ENCODE results near the gene PLXNA2.

The PLXNA2 gene

DNA sequence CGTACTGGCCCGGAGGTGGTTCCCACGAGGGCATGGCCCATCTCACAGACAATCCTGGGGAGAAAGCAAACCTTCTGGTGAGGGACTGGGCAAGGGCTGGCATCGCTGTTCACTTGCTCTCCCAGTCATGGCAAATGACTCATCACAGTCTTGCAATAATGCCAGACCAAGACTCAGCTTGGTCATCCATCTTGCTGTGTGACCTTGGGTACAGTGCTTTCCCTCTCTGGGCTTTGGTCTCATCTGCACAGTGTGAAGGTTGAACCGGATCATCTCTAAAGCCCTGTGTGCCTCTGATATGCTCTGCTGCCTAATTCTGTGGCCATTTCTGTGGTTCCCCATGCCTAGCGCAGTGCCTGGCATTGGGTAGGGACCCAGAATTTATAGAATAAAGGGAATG, 189.7 kb downstream of the PLXNA2 start:
- ATAC-seq, result no peak
- no peak for TF ChIP-seq CSDC2 (CRISPR knock-in tag; IDR thresholded peaks at IDR 0.05)
- no peak for TF ChIP-seq PATZ1 (CRISPR knock-in tag; IDR thresholded peaks at IDR 0.05; ENCODE audit: borderline replicate concordance)
- TF ChIP-seq ISL1 (CRISPR knock-in tag; IDR thresholded peaks at IDR 0.05), result no peak
- no peak for TF ChIP-seq TCF4 (CRISPR knock-in tag; IDR thresholded peaks at IDR 0.05; ENCODE audit: borderline replicate concordance)

DNA sequence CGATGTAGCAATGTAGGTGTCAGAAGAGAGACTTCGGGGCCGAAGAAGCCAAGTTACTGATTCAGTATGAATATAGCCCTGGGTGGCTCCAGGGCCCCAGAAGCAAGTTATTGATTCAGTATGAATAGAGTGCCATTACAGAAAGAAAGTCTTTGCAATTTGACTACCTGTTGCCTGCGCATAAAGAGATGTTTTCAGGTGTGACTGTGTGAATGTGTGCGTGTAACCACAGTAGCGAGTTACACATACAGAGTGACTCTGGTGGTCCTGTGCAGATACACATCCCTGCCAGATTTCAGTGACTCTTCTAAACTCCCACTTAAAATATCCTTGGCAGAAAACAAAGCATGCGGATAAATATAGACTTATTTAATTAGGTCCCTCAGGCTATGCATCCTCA, 190.5 kb downstream of the PLXNA2 start:
- TF ChIP-seq ZC3H10 (CRISPR knock-in tag; IDR thresholded peaks at IDR 0.05), result no peak
- ATAC-seq, result no peak

DNA sequence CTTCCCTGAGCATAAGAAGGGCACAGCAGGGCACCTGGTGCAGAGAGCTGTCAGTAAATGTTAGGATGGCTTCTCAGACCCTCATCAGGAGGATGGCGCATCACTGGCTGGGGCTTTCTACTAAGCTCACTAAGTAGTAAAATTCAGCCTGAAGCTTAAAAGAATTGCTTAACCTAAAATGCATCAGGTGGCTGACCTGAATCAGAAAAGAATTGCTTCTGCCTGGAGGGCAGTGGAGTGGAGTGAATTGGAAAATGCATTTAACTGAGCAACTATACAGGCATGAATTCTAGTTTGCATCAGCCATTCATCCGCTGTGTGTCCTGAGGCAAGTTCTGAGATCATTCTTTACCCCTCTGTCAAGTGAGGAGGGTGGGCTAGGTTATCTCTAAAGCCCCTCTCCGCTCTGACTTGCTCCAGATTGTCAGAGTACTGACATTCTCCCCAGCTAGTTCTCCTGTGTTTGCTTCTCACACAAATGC, 191.2 kb downstream of the PLXNA2 start:
- TF ChIP-seq ZNF8 (CRISPR knock-in tag; IDR thresholded peaks at IDR 0.05), result no peak
- TF ChIP-seq PPARA (CRISPR knock-in tag; IDR thresholded peaks at IDR 0.05; ENCODE audit: borderline replicate concordance), result no peak
- TF ChIP-seq ZFP30 (CRISPR knock-in tag; IDR thresholded peaks at IDR 0.05), result no peak
- TF ChIP-seq CSDC2 (CRISPR knock-in tag; IDR thresholded peaks at IDR 0.05), result no peak
- TF ChIP-seq, protein P1, sequence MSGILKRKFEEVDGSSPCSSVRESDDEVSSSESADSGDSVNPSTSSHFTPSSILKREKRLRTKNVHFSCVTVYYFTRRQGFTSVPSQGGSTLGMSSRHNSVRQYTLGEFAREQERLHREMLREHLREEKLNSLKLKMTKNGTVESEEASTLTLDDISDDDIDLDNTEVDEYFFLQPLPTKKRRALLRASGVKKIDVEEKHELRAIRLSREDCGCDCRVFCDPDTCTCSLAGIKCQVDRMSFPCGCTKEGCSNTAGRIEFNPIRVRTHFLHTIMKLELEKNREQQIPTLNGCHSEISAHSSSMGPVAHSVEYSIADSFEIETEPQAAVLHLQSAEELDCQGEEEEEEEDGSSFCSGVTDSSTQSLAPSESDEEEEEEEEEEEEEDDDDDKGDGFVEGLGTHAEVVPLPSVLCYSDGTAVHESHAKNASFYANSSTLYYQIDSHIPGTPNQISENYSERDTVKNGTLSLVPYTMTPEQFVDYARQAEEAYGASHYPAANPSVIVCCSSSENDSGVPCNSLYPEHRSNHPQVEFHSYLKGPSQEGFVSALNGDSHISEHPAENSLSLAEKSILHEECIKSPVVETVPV (CRISPR knock-in tag; IDR thresholded peaks at IDR 0.05), result no peak
- TF ChIP-seq ZNF70 (CRISPR knock-in tag; IDR thresholded peaks at IDR 0.05), result no peak
- no peak for TF ChIP-seq OSR1 (CRISPR knock-in tag; IDR thresholded peaks at IDR 0.05)
- no peak for TF ChIP-seq SNAI2 (CRISPR knock-in tag; IDR thresholded peaks at IDR 0.05)
- no peak for TF ChIP-seq PATZ1 (CRISPR knock-in tag; IDR thresholded peaks at IDR 0.05; ENCODE audit: borderline replicate concordance)
- no peak for TF ChIP-seq TCF4 (CRISPR knock-in tag; IDR thresholded peaks at IDR 0.05; ENCODE audit: borderline replicate concordance)
- no peak for TF ChIP-seq TSHZ2 (CRISPR knock-in tag; IDR thresholded peaks at IDR 0.05)
- no peak for ATAC-seq

DNA sequence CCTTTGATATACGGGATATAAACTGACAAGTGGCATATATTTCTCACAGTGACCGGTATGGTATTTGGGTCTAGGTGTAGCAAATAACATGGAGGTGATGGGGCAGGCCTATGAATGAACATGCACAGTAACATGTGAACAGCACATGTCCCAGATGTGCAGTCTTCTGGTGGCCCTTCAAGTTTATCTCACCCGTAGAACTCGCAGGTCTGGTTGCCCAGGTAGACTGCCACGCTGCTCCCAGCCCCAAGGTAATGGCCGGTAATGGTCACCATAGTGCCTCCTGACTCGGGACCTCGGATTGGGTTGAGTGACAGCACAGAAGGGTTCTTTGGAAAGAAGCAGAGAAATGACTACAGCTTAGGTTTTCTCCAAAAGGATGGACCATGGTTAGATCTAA, 192.0 kb downstream of the PLXNA2 start:
- no peak for ATAC-seq
- no peak for TF ChIP-seq BACH2 (CRISPR knock-in tag; IDR thresholded peaks at IDR 0.05; ENCODE audit: borderline replicate concordance)
- TF ChIP-seq RARB (CRISPR knock-in tag; IDR thresholded peaks at IDR 0.05), result no peak
- no peak for TF ChIP-seq OSR1 (CRISPR knock-in tag; IDR thresholded peaks at IDR 0.05)
- TF ChIP-seq ESRRG (CRISPR knock-in tag; IDR thresholded peaks at IDR 0.05), result no peak
- TF ChIP-seq CREB5 (CRISPR knock-in tag; IDR thresholded peaks at IDR 0.05; ENCODE audit: low read depth), result no peak
- no peak for TF ChIP-seq ZNF70 (CRISPR knock-in tag; IDR thresholded peaks at IDR 0.05)
- TF ChIP-seq, protein P1 (CRISPR knock-in tag; IDR thresholded peaks at IDR 0.05), result no peak
- TF ChIP-seq TOX (CRISPR knock-in tag; IDR thresholded peaks at IDR 0.05; ENCODE audit: borderline replicate concordance), result no peak
- no peak for TF ChIP-seq ISL1 (CRISPR knock-in tag; IDR thresholded peaks at IDR 0.05)
- TF ChIP-seq ZFP30 (CRISPR knock-in tag; IDR thresholded peaks at IDR 0.05), result no peak
- no peak for TF ChIP-seq ZNF8 (CRISPR knock-in tag; IDR thresholded peaks at IDR 0.05)
